Vagina (tissue), 2 donors: ENCODE data around the gene BLNK.
"Not testable (repeated sequence)": the region's sequence is repeated elsewhere in the genome, so short reads cannot be mapped to it uniquely, and the experiment has no call there.

ENCODE experiments used
- POLR2A ChIP-seq, 2 donors: fragments of 450-650 bp; IDR thresholded peaks; one replicate each; pipeline ENCODE4 v1.6.1; 2017; ENCODE audit warnings: antibody characterized with exemption in 2 of 2, mild to moderate bottlenecking in 2 of 2, moderate library complexity in 2 of 2
- POLR2AphosphoS5 ChIP-seq, 2 donors: sonication (generic); formaldehyde crosslinking; IDR thresholded peaks; one replicate each; pipeline ENCODE4 v1.9.0; 2017; ENCODE audit warnings: antibody characterized with exemption in 2 of 2, mild to moderate bottlenecking in 2 of 2, low read depth in 1 of 2; ENCODE audit not compliant: insufficient read depth in 1 of 2
- TF ChIP-seq, protein P1 (sequence below), 3 experiments: fragments of 450-650 bp in 2 of 3; fragments of 200-600 bp in 1 of 3; sonication (generic) in 1 of 3; IDR thresholded peaks; one replicate each; pipeline ENCODE4 v1.5.1; 2017 to 2019; ENCODE audit warnings: antibody characterized with exemption in 3 of 3, mild to moderate bottlenecking in 2 of 3, moderate library complexity in 2 of 3

DNA sequence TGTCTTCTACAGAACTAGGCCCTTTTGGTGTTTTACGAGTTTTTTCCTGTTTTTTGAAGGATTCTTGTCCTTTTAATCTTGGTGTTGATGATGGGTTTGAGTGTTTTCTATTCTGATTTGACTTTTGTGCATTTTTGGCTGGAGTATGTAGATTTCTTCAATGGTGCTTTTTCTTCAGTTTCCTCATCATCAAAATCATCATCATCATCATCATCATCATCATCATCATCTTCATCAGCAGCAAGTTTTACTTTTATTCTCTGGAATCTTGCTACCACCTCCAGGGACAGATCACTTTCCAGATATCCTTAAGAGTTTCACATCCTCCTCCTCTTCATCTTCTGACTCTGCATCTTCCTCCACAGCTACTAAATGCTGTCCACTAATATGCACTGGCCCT is 81.9 kb downstream of the BLNK start:
- TF ChIP-seq, protein P1, sequence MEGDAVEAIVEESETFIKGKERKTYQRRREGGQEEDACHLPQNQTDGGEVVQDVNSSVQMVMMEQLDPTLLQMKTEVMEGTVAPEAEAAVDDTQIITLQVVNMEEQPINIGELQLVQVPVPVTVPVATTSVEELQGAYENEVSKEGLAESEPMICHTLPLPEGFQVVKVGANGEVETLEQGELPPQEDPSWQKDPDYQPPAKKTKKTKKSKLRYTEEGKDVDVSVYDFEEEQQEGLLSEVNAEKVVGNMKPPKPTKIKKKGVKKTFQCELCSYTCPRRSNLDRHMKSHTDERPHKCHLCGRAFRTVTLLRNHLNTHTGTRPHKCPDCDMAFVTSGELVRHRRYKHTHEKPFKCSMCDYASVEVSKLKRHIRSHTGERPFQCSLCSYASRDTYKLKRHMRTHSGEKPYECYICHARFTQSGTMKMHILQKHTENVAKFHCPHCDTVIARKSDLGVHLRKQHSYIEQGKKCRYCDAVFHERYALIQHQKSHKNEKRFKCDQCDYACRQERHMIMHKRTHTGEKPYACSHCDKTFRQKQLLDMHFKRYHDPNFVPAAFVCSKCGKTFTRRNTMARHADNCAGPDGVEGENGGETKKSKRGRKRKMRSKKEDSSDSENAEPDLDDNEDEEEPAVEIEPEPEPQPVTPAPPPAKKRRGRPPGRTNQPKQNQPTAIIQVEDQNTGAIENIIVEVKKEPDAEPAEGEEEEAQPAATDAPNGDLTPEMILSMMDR (IDR thresholded peaks at IDR 0.05): not testable (repeated sequence)
- not testable (repeated sequence) for TF ChIP-seq POLR2A (IDR thresholded peaks at IDR 0.05); POLR2AphosphoS5 (IDR thresholded peaks at IDR 0.05; ENCODE audit: insufficient read depth in 1 of 2, low read depth in 1 of 2)
